GM19452 (cell line): Measurements from ENCODE around the gene ARMC2.
"Not testable (repeated sequence)": the region's sequence is repeated elsewhere in the genome, so short reads cannot be mapped to it uniquely, and the experiment has no call there.

Source experiments
- ATAC-seq: cut with Tn5 transposase; IDR thresholded peaks from one replicate; pipeline ENCODE4 v1.9.1; 2021; ENCODE audit not compliant: unreplicated experiment

Gene ARMC2, protein sequence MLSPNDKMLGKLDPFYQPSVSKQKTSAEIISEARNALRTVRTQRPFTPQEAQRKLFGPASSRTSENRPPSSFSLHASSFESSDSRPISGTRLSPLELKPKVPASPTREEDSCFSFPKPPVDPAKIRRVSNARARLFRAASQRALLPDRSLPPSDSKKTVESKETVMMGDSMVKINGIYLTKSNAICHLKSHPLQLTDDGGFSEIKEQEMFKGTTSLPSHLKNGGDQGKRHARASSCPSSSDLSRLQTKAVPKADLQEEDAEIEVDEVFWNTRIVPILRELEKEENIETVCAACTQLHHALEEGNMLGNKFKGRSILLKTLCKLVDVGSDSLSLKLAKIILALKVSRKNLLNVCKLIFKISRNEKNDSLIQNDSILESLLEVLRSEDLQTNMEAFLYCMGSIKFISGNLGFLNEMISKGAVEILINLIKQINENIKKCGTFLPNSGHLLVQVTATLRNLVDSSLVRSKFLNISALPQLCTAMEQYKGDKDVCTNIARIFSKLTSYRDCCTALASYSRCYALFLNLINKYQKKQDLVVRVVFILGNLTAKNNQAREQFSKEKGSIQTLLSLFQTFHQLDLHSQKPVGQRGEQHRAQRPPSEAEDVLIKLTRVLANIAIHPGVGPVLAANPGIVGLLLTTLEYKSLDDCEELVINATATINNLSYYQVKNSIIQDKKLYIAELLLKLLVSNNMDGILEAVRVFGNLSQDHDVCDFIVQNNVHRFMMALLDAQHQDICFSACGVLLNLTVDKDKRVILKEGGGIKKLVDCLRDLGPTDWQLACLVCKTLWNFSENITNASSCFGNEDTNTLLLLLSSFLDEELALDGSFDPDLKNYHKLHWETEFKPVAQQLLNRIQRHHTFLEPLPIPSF

GRCh38 chr6:108848116-108848868 lies at the start of gene ARMC2:
Gene ARMC2, plus strand, starts transcription at chr6:108848422. Its CDS starts 5,846 bp downstream, at chr6:108854268.
- peak; percentile 97 for ATAC-seq

GRCh38 chr6:108798670-108799353 lies 49.4 kb upstream of the ARMC2 start:
- ATAC-seq, result no peak

DNA sequence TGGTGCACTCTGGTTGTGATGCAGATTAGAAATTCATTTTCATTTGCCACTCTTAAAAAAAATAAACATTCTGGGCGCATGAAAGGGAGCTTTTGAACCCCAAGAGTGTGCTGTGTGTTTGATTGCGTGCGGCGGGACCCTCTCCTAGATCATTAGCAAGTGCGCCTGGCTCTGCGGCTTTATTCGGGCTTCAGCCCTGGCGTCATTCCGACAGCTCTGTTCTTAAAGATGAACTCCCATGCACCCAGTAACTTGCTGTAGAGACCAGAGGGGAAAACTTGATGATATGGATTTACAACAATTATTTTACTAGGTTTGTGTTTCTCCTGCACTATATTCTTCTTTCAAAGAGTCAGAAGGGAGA lies 48.9 kb upstream of the ARMC2 start:
- no peak for ATAC-seq

DNA sequence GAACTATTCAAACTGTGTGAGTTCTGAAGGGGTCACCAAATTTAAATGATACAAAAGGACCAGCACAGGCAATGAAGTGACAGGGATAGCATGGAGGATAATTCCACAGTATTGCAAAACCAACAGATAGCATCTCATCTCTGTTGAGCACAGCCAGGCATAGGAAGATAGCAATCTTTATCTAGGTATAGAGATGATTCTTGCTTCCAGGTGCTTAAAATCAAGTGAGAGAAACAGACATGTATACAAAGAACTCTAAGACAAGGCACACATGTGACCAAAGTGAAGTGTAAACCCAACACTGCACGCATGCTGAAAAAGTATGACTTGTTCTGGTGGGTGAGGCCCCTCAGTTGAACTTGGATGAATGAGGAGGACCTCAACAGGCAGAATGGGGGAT lies 48.4 kb upstream of the ARMC2 start:
- no peak for ATAC-seq

- no peak for ATAC-seq
Observed at GRCh38 chr6:108800427-108800864, 47.8 kb upstream of the ARMC2 start.

DNA sequence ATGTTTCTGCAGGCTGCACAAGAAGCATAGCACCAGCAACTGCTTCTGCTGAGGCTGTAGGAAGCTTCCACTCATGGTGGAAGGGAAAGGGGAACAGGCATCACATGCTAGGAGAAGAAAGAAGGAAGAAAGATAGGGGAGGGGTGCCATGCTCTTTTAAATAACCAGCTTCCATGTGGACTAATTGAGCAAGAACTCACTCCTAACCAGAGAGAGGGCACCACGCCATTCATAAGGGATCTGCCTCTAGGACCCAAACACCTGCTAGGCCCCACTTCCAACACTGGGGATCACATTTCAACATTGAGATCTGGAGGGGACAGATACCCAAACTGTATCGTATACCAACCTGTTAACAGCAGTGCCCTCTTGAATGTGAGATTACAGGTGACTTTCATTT lies 46.9 kb upstream of the ARMC2 start:
- no peak for ATAC-seq

DNA sequence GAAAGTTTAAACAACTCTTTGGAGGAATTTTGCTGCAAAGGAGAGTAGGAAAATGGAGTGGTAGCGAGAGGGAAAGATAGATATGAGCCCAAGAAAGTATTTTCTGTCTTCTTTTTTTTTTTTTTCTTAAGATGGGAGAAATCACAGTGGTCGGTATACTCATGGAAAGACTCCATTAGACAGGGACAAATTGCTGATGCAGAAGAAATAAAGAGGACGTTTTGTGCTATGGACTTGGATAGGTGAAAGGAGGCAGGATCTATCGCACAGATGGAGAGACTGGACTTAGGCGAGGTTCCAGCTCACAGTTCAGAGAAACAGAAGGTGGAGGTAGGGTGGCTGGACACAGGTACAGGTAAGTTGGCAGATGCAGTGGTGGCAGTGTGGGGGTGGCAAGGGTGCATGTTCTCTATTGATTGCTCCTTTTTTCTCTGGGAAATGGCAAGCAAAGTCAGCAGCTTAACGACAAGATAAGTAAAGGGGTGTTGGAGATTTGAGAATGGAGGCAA lies 44.2 kb upstream of the ARMC2 start:
- no peak for ATAC-seq

GRCh38 chr6:108804956-108805355 lies 43.3 kb upstream of the ARMC2 start:
- ATAC-seq, result no peak

DNA sequence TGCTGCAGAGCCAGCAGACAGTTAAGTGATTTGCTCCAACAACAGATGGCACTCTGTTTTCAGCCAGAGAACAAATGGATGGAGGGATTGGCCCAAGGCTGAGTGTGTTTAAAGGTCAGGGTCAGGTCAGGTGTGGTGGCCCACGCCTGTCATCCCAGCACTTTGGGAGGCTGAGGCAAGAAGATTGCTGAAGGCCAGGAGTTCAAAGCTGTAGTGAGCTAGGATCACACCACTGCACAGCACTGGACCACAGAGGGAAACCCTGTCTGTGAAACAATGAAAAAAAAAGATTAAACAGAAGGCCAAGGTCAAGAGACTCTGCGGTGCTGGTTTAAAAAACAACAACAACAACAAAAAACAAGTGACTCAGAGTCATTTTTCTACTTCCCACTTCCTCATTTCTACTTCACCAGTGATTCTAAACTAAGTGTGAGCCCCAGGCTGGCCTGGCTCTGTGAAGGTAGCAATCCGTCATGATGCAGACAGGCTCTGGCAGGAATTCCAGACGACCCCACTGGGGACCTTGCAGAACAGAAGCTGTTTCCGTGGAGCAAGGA lies 42.5 kb upstream of the ARMC2 start:
- ATAC-seq, result peak; percentile 84

DNA sequence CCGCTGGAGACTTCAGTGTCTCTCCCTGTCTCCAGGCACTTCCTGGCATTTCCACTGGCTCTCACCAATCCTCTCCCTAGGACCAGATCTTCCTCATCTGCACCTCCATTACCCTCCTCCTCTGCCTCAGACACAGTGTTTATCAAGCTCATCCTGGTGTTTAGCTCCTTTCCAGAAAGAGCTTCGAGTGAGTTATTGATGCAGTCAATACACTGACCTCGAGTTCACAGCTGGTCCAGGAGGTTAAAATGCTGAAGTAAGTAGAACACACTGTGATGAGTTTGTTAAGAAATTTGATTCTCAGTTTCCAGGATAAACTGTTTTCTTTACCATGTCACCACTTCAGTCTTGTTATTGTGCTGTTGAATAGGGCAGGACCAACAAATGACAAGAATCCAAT lies 42.1 kb upstream of the ARMC2 start:
- ATAC-seq, result no peak

- ATAC-seq, result no peak
Observed at GRCh38 chr6:108806665-108807064, 41.6 kb upstream of the ARMC2 start.

- ATAC-seq, result no peak
Observed at GRCh38 chr6:108807928-108808327, 40.3 kb upstream of the ARMC2 start.

GRCh38 chr6:108809211-108809610 lies 39.0 kb upstream of the ARMC2 start:
- no peak for ATAC-seq

DNA sequence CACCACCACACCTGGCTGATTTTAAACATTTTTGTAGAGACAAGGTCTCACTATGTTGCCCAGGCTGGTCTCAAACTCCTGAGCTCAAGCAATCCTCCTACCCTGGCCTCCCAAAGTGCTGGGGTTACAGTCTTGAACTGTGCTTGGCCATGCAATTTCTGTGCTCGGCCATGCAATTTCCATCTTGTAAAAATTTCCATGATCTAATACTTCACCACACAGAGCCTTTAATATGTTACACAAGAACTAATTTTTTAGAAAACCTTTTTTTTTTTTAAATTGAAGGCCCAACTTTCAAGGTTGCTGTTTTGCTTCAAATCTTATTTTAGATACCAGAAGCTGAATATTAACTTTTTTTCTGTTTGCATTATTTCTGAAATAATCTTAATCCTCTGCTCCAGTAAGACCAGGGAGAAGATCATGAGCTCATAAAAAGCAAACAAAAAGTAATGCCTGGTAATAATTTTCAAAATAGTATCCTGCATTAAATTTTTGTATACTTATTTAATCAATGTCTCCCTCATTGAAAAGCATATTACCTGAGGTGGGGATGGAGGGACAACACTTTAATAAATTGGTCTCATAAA lies 38.1 kb upstream of the ARMC2 start:
- no peak for ATAC-seq

DNA sequence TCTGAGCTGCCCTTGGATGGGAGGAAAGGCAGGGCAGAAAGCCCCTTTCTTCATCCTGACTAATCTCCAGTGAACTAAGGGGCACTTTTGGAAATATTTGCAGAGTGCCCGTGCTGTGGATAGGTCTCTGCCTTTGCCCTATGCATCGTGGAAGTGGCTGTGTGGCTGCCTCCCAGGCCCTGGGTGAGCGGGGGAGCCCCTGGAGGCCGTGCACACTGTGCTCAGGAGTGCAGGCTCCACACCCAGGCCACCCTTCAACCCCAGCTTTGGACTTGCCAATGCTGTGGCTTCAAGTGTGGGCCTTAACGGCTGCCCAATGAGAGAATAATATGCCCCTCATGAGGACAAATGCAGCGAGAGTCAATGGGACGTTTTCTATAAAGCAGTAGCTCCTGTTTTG lies 36.7 kb upstream of the ARMC2 start:
- no peak for ATAC-seq

DNA sequence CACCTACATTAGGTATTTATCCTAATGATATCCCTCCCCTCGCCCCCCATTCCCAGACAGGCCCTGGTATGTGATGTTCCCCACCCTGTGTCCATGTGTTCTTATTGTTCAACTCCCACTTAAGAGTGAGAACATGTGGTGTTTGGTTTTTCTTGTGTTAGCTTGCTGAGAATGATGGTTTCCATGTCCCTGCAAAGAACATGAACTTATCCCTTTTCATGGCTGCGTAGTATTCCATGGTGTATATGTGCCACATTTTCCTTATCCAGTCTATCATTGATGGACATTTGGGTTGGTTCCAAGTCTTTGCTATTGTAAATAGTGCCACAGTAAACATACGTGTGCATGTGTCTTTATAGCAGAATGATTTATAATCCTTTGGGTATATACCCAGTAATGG lies 35.0 kb upstream of the ARMC2 start:
- ATAC-seq, result not testable (repeated sequence)

GRCh38 chr6:108817276-108817675 lies 30.9 kb upstream of the ARMC2 start:
- not testable (repeated sequence) for ATAC-seq

- ATAC-seq, result no peak
Observed at GRCh38 chr6:108820006-108820405, 28.2 kb upstream of the ARMC2 start.

DNA sequence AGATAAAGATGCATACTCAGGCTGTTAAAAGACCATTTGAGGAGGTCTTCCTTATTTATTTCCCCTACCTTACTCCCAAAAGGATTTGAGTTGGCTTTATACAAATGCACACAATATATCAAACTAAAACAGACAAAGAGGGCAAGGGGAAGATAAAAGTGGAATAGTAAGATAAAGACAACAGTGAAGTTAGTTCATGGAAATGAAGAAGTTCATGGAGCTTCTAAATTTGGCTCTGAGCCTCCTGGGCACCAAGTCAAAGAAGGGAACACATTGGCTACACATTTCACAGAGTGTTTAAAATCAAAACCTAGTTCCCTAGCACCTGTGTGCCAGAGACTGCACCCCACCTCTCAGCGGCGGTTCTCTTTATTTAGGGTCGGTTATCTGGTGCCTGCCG lies 25.8 kb upstream of the ARMC2 start:
- ATAC-seq, result no peak

DNA sequence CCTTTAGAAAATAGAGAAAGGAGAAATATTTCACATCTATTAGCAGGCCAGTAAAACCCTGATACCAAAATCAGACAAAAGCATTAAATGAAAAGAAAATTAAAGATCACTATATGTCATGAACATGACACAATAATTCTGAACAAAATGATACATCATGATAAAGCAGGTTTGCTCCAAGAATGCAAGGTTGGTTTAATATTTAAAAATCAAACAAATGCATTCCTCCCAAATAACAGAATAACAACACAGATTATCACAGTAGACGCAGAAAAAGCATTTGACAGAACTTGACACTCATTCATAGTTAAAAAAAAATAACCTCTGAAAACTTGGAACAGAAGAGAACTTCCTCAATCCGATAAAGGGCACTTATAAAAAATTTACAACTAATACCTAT lies 22.9 kb upstream of the ARMC2 start:
- ATAC-seq, result no peak
